GM12872 (cell line): Measurements from ENCODE around the gene STYXL1.

Experiments used
- CTCF ChIP-seq: IDR thresholded peaks from 3 replicates; pipeline ENCODE4 v1.5.1; 2011; ENCODE audit warnings: low read depth, mild to moderate bottlenecking, low read length, moderate library complexity; ENCODE audit not compliant: insufficient read depth

Gene STYXL1

DNA sequence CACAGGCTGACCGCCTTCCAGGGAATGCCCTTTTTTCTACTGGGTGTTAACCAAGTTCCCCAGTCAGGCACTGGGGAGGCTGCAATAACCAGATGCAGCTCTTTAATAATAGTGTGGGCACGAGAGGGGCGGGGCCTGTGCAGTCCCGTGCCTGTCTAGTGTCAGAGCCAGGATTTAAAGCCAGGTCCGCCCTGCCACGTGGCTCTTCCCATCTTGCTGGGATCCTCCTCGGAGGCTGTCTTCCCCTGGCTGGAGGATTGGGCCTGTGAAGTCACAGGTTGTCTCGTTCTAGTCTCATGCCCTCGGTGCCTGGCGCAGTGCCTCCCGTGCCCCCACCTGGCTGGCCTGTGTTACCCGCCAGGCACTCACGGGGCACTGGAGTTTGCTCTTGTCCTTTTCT lies 78.6 kb downstream of the STYXL1 start:
- no peak for TF ChIP-seq CTCF

DNA sequence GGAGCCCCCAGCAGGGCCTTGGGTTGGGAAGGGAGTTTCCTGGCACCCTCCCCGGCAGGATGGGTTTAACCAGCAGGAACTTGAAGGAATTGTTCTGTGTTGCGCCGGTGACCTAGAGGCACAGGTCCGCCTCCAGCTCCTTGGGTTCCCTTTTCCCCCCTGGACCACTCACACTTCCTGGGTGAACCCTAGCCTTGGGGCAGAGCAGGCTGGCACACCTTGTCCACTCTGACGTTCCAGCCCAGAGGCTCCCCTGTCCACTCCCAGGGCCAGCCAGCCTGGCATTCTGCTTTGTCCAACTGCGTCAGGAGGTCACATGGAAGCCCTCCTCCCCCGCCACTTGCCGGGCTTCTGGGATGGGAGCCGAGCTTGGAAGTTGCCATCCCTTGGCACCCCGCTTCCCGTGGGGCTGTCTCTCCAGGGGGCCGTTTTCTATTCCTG lies 79.2 kb downstream of the STYXL1 start:
- no peak for TF ChIP-seq CTCF

DNA sequence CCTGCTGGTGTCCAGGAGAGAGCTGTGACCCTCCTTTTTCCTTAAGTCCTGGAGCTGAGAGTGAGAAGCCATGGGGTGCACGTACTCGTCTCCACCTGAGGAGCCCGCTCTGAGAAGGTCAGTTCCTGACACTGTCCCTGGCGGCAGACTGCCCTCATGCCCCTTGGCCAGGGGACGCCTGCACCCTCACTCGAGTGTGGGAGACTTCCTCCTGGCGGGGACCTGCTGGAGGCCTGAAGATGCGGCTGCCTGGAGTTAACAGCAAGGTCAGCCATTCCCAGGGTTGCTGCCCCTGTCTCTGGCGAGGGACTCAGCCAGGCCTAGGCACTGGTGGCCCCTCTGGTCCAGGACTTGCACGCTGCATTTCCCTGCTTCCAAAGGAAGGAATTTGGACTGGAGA lies 79.8 kb downstream of the STYXL1 start:
- TF ChIP-seq CTCF: no peak

DNA sequence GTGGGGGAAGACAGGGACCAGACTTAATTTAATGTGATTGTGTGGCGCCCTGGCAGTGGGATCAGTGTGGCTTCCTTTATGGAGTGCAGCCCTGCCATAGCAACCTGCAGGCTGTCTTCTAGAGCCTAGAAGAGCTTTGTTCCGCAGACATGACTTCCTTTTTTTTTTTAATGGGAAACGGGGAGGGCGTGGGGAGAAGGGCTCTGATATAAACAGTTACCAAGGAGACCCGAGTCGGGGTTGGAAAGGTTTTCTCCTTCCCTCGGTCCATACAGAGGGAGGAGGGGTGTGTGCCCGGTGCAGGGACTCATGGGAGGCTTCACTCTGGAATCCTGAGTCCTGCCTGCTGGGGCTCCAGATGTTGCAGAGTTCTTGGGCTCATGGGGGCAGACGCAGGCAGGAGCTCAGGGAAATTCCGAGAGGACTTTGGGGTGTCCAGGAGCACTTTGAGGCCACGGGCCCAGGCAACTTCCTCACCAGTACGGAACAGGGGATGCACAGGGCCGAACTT lies 80.3 kb downstream of the STYXL1 start:
- TF ChIP-seq CTCF: no peak

DNA sequence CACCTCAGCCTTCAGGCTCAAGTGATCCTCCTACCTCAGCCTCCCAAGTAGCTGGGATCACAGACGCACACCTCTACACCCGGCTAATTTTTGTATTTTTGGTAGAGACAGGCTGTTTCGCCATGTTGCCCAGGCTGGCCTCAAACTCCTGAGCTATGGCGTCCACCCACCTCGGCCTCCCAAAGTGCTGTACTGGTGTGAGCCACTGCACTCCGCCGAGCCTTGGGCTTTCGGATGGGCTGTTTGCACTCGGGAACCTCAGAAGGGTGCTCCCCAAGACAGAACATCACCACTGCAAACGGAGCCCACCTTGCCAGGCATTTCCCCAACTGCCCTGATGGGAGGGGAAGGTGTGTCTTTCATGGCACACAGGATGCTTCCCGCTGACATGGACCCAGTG lies 80.7 kb downstream of the STYXL1 start:
- no peak for TF ChIP-seq CTCF

DNA sequence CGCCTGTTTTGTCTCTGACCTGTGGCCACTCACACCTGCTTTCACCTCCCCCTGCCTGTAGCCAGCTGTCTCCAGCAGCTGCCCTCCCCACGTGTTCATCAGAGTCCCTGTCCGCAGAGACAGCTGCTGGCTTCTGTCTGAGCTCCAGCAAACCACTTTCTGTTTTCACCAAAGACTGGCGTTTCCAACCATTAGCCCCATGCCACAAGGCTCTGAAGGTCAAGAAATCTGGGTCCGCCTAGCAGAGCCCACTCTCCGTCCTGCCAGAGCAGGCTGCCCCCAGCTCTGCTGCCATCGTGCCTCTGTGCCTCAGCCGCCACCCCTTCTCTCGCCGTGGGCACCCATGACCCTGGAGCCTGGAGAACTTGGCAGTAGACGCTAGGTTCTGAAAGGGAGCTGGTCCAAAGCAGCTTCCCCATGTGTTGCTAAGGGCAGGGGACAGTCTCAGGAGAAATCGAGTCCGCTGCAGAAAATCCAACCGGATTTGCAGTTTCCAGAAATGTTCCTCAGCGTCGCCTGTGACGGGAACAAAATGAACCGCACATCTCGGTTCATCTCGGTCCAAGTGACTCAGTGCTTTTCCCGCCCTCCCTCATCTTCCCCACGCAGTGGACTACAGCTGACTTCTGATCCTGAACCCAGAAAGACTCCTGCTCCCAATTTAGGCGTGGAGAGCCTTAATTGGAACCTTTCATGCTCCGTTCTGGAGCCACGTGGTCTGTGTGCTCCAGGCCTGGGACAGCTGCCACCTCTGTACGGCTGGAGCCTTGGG lies 81.4 kb downstream of the STYXL1 start:
- TF ChIP-seq CTCF: no peak

DNA sequence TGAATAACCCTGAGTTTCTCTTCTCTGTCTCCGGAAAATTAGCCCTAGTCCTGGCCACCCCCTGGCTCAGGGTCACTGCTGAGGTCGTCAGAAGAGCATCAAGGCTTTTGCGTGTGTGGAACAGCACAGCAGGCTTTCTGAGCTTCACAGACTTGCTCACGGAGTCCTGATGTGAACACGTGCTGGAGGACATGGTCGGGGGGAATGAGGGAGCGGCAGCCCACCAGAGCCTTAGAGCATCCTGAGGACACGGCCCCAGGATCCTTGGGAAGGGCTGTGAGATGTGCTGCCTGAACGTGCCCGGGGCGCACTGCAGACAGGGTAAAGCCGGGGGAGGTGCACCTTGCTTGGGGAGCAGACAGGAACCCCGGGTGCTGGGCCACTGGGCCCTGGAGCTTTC lies 82.2 kb downstream of the STYXL1 start:
- TF ChIP-seq CTCF: no peak
